HL-60/S4 treated with phorbol 12-myristate 13-acetate at 8.2 ng/mL for 4 days and 3 days (cell line): Measurements from ENCODE around the gene CDPF1.

ENCODE experiments used
- in situ Hi-C: fragments of 300-500 bp; cut with MboI; formaldehyde crosslinking; loops from 2 replicates; pipeline ENCODE4 v1.15.0; 2022; ENCODE audit warnings: low sequenced_read_pairs

Gene CDPF1

GRCh38 chr22:46259374-46259773 lies 9.3 kb upstream of the CDPF1 start:
- in situ Hi-C loops: no loop called here

DNA sequence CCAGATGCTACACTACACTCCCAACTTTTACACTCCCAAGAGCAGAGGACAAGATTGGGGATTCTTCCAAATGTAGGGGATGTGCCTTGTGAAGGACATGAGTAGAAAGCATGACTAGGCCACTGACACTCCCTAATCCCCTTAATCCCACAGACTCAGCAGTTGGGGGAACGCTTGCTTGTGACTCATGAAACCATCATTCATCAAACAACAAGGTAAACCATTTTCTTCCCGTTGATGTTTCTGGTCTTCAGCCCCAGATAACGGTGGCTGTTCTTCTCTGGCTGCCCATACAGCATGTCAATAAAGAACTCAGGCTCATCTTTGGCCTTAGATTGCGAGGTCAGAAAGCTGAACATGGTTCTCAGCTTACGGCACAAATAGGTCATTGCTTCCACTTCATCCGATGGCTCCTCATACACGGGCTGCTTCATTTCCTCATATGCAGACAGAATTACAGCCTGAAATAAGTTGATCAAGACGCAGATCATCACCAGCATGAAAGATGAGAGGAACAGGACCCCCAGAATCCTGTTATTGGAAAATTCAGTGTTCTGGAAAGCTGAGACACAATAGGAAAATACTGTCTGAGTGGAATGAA lies 6.4 kb upstream of the CDPF1 start:
- in situ Hi-C loops: no loop called here

DNA sequence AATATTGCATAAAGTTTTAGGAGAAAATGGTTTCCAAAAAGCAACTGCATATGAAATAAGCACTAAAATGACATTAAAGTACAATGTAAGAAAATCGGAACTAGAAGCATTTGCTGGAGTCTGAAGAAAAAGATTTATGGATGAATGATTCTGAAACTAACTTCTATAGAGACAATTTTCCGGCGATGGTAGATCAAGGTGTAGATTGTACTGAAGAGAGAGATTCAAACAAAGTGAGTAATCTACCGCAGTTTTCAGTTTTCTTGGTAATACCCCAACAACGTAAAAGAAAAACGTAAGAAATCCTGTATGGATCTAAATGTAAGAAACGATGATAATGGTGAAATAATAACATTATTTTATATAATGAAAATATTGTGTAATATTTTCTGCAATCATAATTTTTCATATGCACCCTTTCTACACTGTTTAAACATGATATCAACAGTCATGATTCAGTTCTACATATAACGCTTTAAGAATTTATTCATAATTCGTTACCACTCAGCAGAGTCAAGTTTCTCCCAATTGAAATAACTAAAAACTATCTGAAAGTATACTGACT lies 1.8 kb upstream of the CDPF1 start:
- in situ Hi-C loops: no loop called here

GRCh38 chr22:46251266-46251665 lies 1.2 kb upstream of the CDPF1 start:
- in situ Hi-C loops: no loop called here

DNA sequence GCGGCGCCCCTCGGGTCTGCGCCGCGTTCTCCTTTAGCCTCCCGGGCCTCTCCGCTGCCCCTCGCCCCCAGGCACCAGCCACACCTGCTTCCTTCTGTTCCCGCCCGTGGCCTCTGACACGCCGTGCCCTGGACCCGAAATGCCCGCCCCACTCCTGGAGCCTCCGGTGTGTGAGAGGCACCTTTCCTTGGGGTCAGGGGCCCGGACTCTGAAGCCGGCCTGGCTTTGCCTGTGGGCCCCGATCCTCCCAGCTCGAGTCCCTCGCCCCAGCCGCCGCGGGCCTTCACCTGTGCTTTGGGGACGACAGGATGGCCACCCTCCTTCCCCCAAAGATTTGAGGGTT lies 661 bp upstream of the CDPF1 start:
- in situ Hi-C loops: no loop called here

DNA sequence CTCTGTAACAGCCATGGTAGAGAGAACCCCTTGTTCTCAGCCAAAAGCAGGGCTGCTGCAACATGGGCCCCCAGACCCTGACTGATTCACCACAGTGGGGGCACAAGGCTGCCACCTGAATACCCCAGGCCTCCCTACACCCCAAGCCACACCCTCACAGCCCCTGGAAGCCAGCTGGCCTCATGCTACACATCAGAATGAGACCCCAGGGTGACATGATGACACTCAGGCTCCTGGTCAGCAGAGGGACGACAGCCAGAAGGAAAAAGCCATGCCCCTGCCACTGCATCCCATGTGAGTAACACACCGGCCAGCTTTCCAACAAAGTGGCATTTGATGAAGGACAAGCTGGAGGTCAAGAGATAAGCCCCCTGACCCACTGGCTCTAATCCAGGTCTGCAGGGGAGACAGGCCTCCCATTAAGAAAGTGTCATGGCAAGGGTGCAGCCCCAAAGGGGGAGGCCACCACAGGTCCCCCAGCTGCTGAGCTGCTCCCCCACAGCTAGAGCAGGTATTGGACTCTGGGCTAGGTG lies 2.6 kb downstream of the CDPF1 start:
- in situ Hi-C loops: no loop called here

DNA sequence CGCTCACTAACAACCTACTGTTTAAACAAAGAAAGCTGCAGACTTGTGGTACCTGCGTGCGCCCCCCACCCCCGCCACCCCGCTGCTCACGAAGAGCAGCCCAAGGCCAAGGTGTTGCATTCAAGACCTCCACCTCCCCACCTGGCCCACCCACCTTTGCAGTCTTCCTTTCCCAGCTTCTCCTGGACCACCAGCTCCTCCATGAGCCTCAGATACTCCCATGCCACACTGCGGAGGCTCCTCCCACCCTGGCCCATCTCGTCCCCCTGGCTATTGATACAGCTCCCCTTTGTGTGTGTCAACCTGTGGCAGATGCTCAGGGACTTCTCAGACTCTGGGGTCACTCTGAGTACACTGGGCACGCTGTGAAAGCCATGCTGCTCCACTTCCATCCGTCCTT lies 3.9 kb downstream of the CDPF1 start:
- in situ Hi-C loops: no loop called here

DNA sequence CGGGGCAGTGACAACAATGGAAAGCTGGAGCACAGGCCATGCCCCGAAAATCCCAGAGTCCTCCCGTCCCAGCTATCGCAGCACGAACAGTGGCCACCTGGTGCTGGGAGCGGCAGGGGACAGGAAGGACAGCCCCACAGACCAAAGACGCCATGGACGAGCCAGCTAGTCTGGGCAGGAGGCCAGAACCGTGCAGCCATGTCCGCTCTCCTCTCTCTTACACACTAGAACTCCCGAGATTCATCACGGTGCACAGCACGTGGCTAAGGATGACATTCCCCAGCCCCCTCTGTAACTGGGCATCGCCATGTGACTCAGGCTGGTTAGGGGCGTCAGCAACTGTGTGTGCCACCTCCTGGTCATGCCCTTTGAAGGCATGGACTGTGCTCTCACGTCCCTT lies 4.6 kb downstream of the CDPF1 start:
- in situ Hi-C loops: no loop called here

DNA sequence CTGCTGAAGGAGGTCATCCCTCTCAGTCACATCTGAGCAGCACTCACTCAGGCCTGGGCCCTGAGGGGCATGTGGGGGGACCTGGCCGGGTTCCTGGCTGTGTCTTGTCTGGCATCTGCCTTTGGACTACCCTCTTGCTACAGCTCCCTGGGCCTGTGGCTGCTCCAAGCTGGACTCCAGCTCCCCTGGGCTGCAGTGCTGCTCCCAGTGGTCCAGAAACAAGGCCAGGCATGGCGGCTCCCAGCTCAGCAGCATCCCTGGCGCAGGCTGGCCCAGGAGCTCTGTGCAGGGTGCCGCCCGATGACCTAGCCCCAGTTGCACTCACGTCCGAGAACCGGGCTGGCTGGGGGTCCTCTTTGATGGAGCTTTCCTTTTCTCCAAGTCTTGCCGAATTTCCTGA lies 5.3 kb downstream of the CDPF1 start:
- in situ Hi-C loops: no loop called here

- in situ Hi-C loops: no loop called here
Measured at GRCh38 chr22:46242076-46242475, 8.0 kb downstream of the CDPF1 start.

DNA sequence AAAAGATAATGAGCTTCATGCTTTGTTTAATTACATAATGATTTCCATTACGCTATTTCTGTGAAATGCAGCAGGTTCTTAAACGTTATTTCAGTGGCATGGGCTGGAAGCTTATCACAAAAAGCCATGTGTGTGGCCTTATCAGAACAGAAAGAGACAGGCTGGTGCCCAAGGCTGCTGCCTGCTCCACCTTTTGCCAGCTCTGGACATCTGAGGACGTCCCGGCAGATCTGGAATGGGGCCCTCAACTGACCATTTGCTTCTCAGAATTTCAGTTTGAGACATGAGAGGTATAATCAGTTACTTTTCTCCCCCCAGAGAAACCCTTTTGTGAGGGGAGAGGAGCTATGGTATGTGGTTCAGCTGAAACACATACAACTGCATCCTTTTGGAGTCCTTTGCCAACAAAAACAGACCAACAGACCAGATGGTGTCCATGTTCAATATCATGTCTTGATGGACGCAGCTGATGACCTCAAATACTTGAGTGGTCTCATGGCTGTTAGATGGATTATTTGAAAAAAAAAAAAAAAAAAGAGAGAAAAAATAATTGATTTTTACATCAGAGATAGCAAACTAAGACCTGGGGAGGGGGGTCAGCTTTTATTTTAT lies 8.6 kb downstream of the CDPF1 start:
- in situ Hi-C loops: no loop called here

GRCh38 chr22:46240907-46241306 lies 9.2 kb downstream of the CDPF1 start:
- in situ Hi-C loops: no loop called here

DNA sequence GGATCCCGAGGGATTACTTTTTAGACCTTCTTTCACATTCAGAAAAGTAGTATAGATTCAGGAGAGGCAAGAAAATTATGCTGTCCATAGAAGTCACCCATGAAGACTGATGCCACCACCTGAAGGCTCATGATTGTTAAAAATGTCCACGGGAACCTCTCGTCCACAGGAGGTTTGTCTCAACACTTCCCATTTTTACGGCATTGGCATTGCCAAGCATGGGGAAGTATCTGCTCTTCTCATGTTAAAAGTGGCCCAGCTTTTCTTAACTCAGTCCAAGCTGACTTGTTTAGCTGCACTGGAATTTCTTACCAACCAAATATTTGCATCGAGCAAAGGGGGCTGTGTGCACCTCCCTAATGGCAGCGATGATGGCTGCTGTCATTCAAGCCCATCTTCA lies 9.6 kb downstream of the CDPF1 start:
- in situ Hi-C loops: no loop called here

DNA sequence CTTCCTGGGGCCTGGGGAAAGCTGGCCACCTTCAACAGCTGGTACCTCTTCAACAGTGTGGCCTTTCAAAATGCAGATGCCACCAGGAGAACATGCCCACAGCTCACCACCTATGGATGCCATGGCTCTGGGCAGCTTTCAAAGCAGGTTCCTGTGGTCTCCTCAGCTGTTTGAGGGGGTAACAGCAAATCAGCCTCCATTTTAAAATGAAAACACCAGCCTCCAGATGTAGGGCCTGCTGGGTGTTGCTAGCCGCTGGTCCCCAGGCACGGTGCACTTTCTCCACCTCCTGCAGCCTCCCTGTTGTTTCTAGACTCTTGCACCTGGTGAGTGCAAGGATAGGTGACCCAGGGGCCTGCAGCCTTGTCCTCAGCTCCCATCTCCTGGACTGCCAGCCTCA lies 10.0 kb downstream of the CDPF1 start:
- in situ Hi-C loops: no loop called here

DNA sequence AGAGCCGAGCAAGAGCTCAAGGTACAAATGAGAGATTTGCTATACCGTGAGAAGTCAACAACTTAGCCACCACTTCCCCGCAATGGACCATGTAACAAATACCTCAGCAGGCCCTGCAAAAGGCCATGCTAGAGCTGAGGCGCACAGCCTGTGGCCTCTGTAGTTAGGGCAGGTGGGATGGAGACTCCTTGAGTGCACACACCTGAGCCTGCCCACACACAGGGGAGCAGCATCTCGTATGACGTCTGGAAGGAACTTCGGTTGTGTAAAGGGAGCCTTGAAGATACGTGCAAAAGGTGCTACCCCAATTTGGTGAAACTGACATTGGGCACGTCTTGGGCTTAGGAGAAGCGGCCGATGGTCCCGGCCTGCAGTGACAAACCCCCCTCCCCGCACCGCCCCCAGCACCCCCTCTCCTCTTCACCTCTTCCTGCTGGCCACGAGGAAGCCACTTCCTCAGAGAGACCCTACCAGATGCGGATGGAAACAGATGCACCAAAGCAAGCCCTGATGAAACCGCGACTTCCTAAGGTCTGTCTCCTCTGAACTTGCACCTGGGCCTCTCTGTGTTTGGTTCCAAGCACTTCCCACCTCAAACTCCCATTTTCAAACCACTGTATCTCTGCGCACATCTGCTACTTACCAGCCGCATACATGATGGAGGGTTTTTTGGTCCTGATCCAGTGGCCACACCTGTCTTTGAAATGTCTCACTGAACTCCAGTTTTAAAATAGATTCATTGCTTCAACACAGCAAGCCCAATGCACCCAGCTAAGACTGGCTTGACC lies 10.6 kb downstream of the CDPF1 start:
- in situ Hi-C loops: no loop called here

- in situ Hi-C loops: no loop called here
Measured at GRCh38 chr22:46238541-46238940, 11.6 kb downstream of the CDPF1 start.

- in situ Hi-C loops: no loop called here
Measured at GRCh38 chr22:46237453-46238124, 12.5 kb downstream of the CDPF1 start.

- in situ Hi-C loops: no loop called here
Measured at GRCh38 chr22:46234969-46235368, 15.1 kb downstream of the CDPF1 start.

GRCh38 chr22:46233231-46233630 lies 16.9 kb downstream of the CDPF1 start:
- in situ Hi-C loops: no loop called here

- in situ Hi-C loops: no loop called here
Measured at GRCh38 chr22:46230262-46230901, 19.7 kb downstream of the CDPF1 start.

DNA sequence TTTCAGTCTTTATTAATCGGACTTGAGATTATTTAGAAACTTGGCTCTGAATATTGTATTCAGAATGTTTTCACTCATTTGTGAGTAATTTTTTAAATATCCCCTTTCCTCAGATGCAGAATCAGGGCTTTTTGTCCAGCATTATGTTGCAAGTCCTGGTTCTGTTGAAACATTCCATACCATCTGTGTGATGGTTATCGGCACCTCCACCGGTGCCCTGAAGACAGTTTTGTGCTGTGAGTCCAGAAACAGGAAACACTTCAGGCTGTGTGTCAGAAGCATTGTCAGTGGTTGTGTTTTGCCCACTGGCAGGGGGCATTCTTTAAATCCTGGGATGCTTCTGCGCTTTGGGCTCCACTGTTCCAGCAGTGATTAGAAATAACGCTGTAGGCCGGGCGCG lies 20.4 kb downstream of the CDPF1 start:
- in situ Hi-C loops: no loop called here
